Measurements from ENCODE around the gene CDC42BPB. TPM values are rescaled to one million over a fixed set of nuclear protein-coding genes. Genes with fewer than 3 reads are reported as not detected.

CDC42BPB gene
- total RNA-seq, 1 experiment from 2014 or later: 96.9 TPM

GRCh38 chr14:103031956-103032355, 25.4 kb downstream of the CDC42BPB start:
- DNase-seq (ENCODE audit: low spot score): peak; percentile 41
- Mint-ChIP-seq H3K4me1 (peaks cover 4% of the 10 kb centered on the region; the same call in 1 of the 2 replicates), H3K27ac (no peak overlapping the region), H3K27me3 (ENCODE audit: low read depth) (no peaks in the 10 kb centered on the region), H3K36me3 (peaks cover 1% of the 10 kb centered on the region), H3K4me3 (no peak overlapping the region), H3K9me3 (peaks cover 2% of the 10 kb centered on the region)
- TF ChIP-seq USF2 (CRISPR knock-in tag; IDR thresholded peaks at IDR 0.05): no peak
- TF ChIP-seq ZNF423 (CRISPR knock-in tag; IDR thresholded peaks at IDR 0.05): no peak
- no peak for TF ChIP-seq NFE2L1 (CRISPR knock-in tag; IDR thresholded peaks at IDR 0.05)
- no peak for TF ChIP-seq ZNF121 (CRISPR knock-in tag; IDR thresholded peaks at IDR 0.05)
- TF ChIP-seq NR1H2 (CRISPR knock-in tag; IDR thresholded peaks at IDR 0.05): no peak
- no peak for TF ChIP-seq ATF2 (CRISPR knock-in tag; IDR thresholded peaks at IDR 0.05; ENCODE audit: borderline replicate concordance, low read depth)
- TF ChIP-seq GRHL2 (CRISPR knock-in tag; IDR thresholded peaks at IDR 0.05; ENCODE audit: insufficient replicate concordance, severe bottlenecking): no peak
- no peak for TF ChIP-seq E2F4 (CRISPR knock-in tag; IDR thresholded peaks at IDR 0.05; ENCODE audit: borderline replicate concordance, low read depth)
- TF ChIP-seq EMX1 (CRISPR knock-in tag; IDR thresholded peaks at IDR 0.05): no peak
- no peak for TF ChIP-seq MAX (CRISPR knock-in tag; IDR thresholded peaks at IDR 0.05)
- no peak for TF ChIP-seq PREB (CRISPR knock-in tag; IDR thresholded peaks at IDR 0.05; ENCODE audit: borderline replicate concordance)
- TF ChIP-seq SP1 (CRISPR knock-in tag; conservative IDR thresholded peaks at IDR 0.05): no peak
- TF ChIP-seq E2F1 (CRISPR knock-in tag; IDR thresholded peaks at IDR 0.05): no peak
- no peak for TF ChIP-seq FOXP1 (CRISPR knock-in tag; IDR thresholded peaks at IDR 0.05; ENCODE audit: borderline replicate concordance)
- no peak for TF ChIP-seq ZNF396 (CRISPR knock-in tag; IDR thresholded peaks at IDR 0.05; ENCODE audit: borderline replicate concordance)
- TF ChIP-seq ZNF138 (CRISPR knock-in tag; conservative IDR thresholded peaks at IDR 0.05): no peak
- TF ChIP-seq NFATC4 (CRISPR knock-in tag; IDR thresholded peaks at IDR 0.05): no peak
- TF ChIP-seq ATF3 (CRISPR knock-in tag; conservative IDR thresholded peaks at IDR 0.05): no peak
- TF ChIP-seq ETV6 (CRISPR knock-in tag; IDR thresholded peaks at IDR 0.05): no peak
- ChIA-PET POLR2A (interaction anchor here (0.6 to 0.7 kb wide), 3 partner anchors 191 to 1846 kb away, joined by 3 to 4 read pairs (median 3); no protein-coding TSS in a partner anchor), CTCF (interaction anchor here (1.0 to 1.6 kb wide), 3 partner anchors 9 to 73 kb away, joined by 3 to 4 read pairs (median 4); no protein-coding TSS in a partner anchor)
- peak; percentile 55 for ATAC-seq

GRCh38 chr14:103031566-103031911, 25.8 kb downstream of the CDC42BPB start:
- Mint-ChIP-seq H3K36me3 (peaks cover 4% of the 10 kb centered on the region), H3K27me3 (ENCODE audit: low read depth) (no peaks in the 10 kb centered on the region), H3K4me3 (no peak overlapping the region), H3K9me3 (peaks cover 5% of the 10 kb centered on the region), H3K4me1 (peaks cover 4% of the 10 kb centered on the region; the same call in 1 of the 2 replicates), H3K27ac (no peak overlapping the region)
- ChIA-PET CTCF (interaction anchor here (1.0 to 1.6 kb wide), 2 partner anchors 9 to 73 kb away, joined by 3 to 4 read pairs; no protein-coding TSS in a partner anchor), POLR2A (interaction anchor here (0.6 to 0.7 kb wide), 2 partner anchors 431 to 1847 kb away, joined by 3 read pairs; no protein-coding TSS in a partner anchor)
- no peak for ATAC-seq
- no peak for DNase-seq (ENCODE audit: low spot score)
- TF ChIP-seq AFF4 (CRISPR knock-in tag; IDR thresholded peaks at IDR 0.05; ENCODE audit: borderline replicate concordance) (no peak), ZBTB43 (CRISPR knock-in tag; IDR thresholded peaks at IDR 0.05) (no peak), IRF1 (CRISPR knock-in tag; IDR thresholded peaks at IDR 0.05) (no peak), ZNF138 (CRISPR knock-in tag; conservative IDR thresholded peaks at IDR 0.05) (no peak), ZNF219 (CRISPR knock-in tag; IDR thresholded peaks at IDR 0.05; ENCODE audit: borderline replicate concordance) (no peak)

Measured in WTC11 (cell line).